HCT116 (cell line): ENCODE data around the gene ABCA3. TPM values are rescaled to one million over a fixed set of nuclear protein-coding genes. Genes with fewer than 3 reads are reported as not detected.

Experiments used
- ATAC-seq: fragments of 200-7000 bp; cut with Tn5 transposase; 2 replicates; pipeline ENCODE4 v1.9.1; 2020; ENCODE audit warnings: mild to moderate bottlenecking, moderate library complexity
- BruUV-seq: library from RNA; stranded (reverse); fragments of 400-500 nt; replicated peaks from 2 replicates; lab custom pipeline; 2021; lab: Mats Ljungman, UMichigan
- CTCF ChIA-PET: fragments of 300-600 bp; sonication (Branson Sonifier 250); formaldehyde crosslinking; loops from one replicate; lab custom pipeline; 2021; ENCODE audit warnings: antibody characterized with exemption; lab: Charles Lee
- POLR2A ChIA-PET: fragments of 300-600, 350-600 bp; sonication (Branson Sonifier 250); formaldehyde crosslinking; loops from one replicate; lab custom pipeline; 2021; ENCODE audit warnings: antibody characterized with exemption; lab: Charles Lee
- RAD21 ChIA-PET, 2 experiments: fragments of 300-600 bp; sonication (Branson Sonifier 250); formaldehyde crosslinking; loops; one replicate each; lab custom pipeline; 2023; ENCODE audit warnings: low total read pairs in 2 of 2; ENCODE audit not compliant: uncharacterized antibody in 2 of 2, unreplicated experiment in 2 of 2, low non-redundant PET in 1 of 2; lab: Charles Lee
- DNase-seq: peaks from one replicate; pipeline ENCODE4 v3.0.0-alpha.2; 2010; ENCODE audit warnings: low read depth, low spot score
- H2AFZ ChIP-seq: fragments of 200-600 bp; shearing (Covaris generic), sonication (generic); 2 replicates; pipeline ENCODE4 v1.6.1; 2017; ENCODE audit warnings: low read depth, mixed run types, mixed read lengths, antibody characterized with exemption, low read length; ENCODE audit not compliant: poor library complexity, severe bottlenecking
- H3K27ac ChIP-seq: 2 replicates; pipeline ENCODE4 v1.5.1; 2012; ENCODE audit warnings: low read depth, low read length
- H3K27me3 ChIP-seq: fragments of 200-600 bp; sonication (generic); 2 replicates; pipeline ENCODE4 v1.6.1; 2016; ENCODE audit warnings: mixed run types, low read length, mixed read lengths; ENCODE audit not compliant: insufficient read depth
- H3K36me3 ChIP-seq, 2 experiments: fragments of 200-500 bp in 1 of 2; fragments of 200-600 bp in 1 of 2; sonication (Bioruptor generic) in 1 of 2; sonication (generic) in 1 of 2; 2 replicates each; pipeline versions ENCODE4 v1.5.1 to v1.6.1; 2014 to 2016; ENCODE audit warnings: low read length in 2 of 2, inconsistent platforms in 1 of 2, mixed read lengths in 1 of 2, mixed run types in 1 of 2; ENCODE audit not compliant: insufficient read depth in 2 of 2, control insufficient read depth in 1 of 2
- H3K4me1 ChIP-seq, 2 experiments: fragments of 200-600 bp in 1 of 2; sonication (generic) in 1 of 2; 2 replicates each; pipeline versions ENCODE4 v1.5.1 to v1.6.1; 2012 to 2017; ENCODE audit warnings: low read length in 2 of 2, inconsistent platforms in 1 of 2, mild to moderate bottlenecking in 1 of 2, mixed read lengths in 1 of 2, mixed run types in 1 of 2, moderate library complexity in 1 of 2; ENCODE audit not compliant: insufficient read depth in 2 of 2, control insufficient read depth in 1 of 2
- H3K4me2 ChIP-seq: fragments of 200-600 bp; sonication (generic); 2 replicates; pipeline ENCODE4 v1.6.1; 2017; ENCODE audit warnings: mixed run types, low read length, mixed read lengths
- H3K4me3 ChIP-seq, 2 experiments: fragments of 200-600 bp in 1 of 2; sonication (generic) in 1 of 2; replicated peaks in 1 of 2; 2 replicates each; pipeline ENCODE4 v1.5.1; 2011 to 2016; ENCODE audit warnings: low read length in 2 of 2, control low read depth in 1 of 2, low read depth in 1 of 2, mild to moderate bottlenecking in 1 of 2, mixed read lengths in 1 of 2, mixed run types in 1 of 2
- H3K79me2 ChIP-seq: fragments of 200-600 bp; sonication (generic); 2 replicates; pipeline ENCODE4 v1.6.1; 2017; ENCODE audit warnings: mild to moderate bottlenecking, mixed run types, low read length, moderate library complexity, mixed read lengths; ENCODE audit not compliant: insufficient read depth
- H3K9ac ChIP-seq: fragments of 200-600 bp; sonication (generic); 2 replicates; pipeline ENCODE4 v1.6.1; 2016; ENCODE audit warnings: low read length, mixed read lengths
- H3K9me2 ChIP-seq: fragments of 200-600 bp; sonication (generic), shearing (Covaris generic); 2 replicates; pipeline ENCODE4 v1.6.1; 2017; ENCODE audit warnings: mixed run types, mild to moderate bottlenecking, moderate library complexity; ENCODE audit not compliant: insufficient read depth
- H3K9me3 ChIP-seq, 2 experiments: fragments of 200-500 bp in 1 of 2; fragments of 200-600 bp in 1 of 2; sonication (Bioruptor generic) in 1 of 2; sonication (generic) in 1 of 2; 2 replicates each; pipeline ENCODE4 v1.6.1; 2014 to 2017; ENCODE audit warnings: low read length in 2 of 2, mixed read lengths in 2 of 2, inconsistent platforms in 1 of 2, low read depth in 1 of 2, mild to moderate bottlenecking in 1 of 2, mixed run types in 1 of 2, moderate library complexity in 1 of 2; ENCODE audit not compliant: control insufficient read depth in 1 of 2, insufficient read depth in 1 of 2
- H4K20me1 ChIP-seq: fragments of 200-600 bp; sonication (generic), shearing (Covaris generic); 2 replicates; pipeline ENCODE4 v1.6.1; 2017; ENCODE audit warnings: mixed run types, mild to moderate bottlenecking, moderate library complexity; ENCODE audit not compliant: insufficient read depth
- CTCF ChIP-seq, 3 experiments: fragments of 200-600 bp in 1 of 3; sonication (generic) in 1 of 3; IDR thresholded peaks in 2 of 3; conservative IDR thresholded peaks in 1 of 3; 2 replicates each; pipeline ENCODE4 v1.5.1; 2012 to 2017; ENCODE audit warnings: low read depth in 2 of 3, low read length in 2 of 3, antibody characterized with exemption in 1 of 3, borderline replicate concordance in 1 of 3, control low read depth in 1 of 3, mild to moderate bottlenecking in 1 of 3, mixed read lengths in 1 of 3, mixed run types in 1 of 3, moderate library complexity in 1 of 3; ENCODE audit not compliant: insufficient read depth in 1 of 3
- EGR1 ChIP-seq: IDR thresholded peaks from 2 replicates; pipeline ENCODE4 v1.6.1; 2012; ENCODE audit warnings: low read depth
- ELF1 ChIP-seq: IDR thresholded peaks from 2 replicates; pipeline ENCODE4 v1.6.1; 2012; ENCODE audit warnings: low read depth, borderline replicate concordance
- MAX ChIP-seq: IDR thresholded peaks from 2 replicates; pipeline ENCODE4 v1.6.1; 2012
- RAD21 ChIP-seq: IDR thresholded peaks from 2 replicates; pipeline ENCODE4 v1.6.1; 2012; ENCODE audit warnings: low read depth, mild to moderate bottlenecking
- REST ChIP-seq: IDR thresholded peaks from 2 replicates; pipeline ENCODE4 v1.6.1; 2012; ENCODE audit warnings: low read depth
- SRF ChIP-seq: IDR thresholded peaks from 2 replicates; pipeline ENCODE4 v1.6.1; 2012; ENCODE audit warnings: low read depth
- TCF7L2 ChIP-seq: IDR thresholded peaks from 2 replicates; pipeline ENCODE4 v1.7.0; 2011; ENCODE audit warnings: borderline replicate concordance, inconsistent platforms; ENCODE audit not compliant: insufficient read depth, insufficient read length; ENCODE audit errors: extremely low read depth
- intact Hi-C: fragments of 100-400 bp; cut with micrococcal nuclease; formaldehyde crosslinking; loops from 2 replicates; pipeline ENCODE4 v1.10.0; 2022
- total RNA-seq: library from RNA; stranded (reverse); gene quantifications from one replicate; pipeline ENCODE4 v1.2.1, GENCODE V29; 2021; ENCODE audit not compliant: unreplicated experiment

The ABCA3 gene
- total RNA-seq, 1 experiment from 2014 or later = 5.4 TPM

- TF ChIP-seq CTCF (IDR thresholded peaks at IDR 0.05 in 2 of 3, conservative IDR thresholded peaks at IDR 0.05 in 1 of 3; ENCODE audit: borderline replicate concordance in 1 of 3, insufficient read depth in 1 of 3, low read depth in 2 of 3, low read length in 2 of 3) = no peak
- no peak for TF ChIP-seq RAD21
- TF ChIP-seq SRF = no peak
Observed at GRCh38 chr16:2372684-2373083, 32.2 kb upstream of the ABCA3 start (continued).

DNA sequence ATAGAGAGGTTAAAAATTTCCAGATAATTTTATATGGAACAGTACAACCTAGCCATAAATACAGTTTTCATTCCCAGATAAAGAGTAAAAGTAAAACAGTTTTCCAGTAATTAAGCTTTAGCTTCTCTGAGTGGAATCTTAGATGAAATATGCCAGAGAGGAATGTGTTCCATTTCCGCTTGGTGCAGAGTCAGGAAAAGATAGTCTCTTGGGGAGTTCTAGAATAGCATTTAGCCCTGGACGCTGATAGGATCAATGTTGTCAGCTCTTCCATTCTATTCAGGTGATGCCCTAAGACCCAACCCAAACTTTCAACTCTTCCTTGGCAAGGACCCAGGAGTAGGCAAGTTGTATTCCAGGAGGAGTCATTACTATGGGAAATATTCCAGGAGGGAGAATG lies 30.9 kb upstream of the ABCA3 start:
- Histone ChIP-seq H3K4me2 (no peak overlapping the region), H3K79me2 (no peaks in the 10 kb centered on the region), H3K27ac (no peak overlapping the region), H3K4me1 (peaks cover 5 to 13% of the 10 kb centered on the region in 2 experiments; a peak in 2 of 4 replicates), H3K27me3 (no peaks in the 10 kb centered on the region), H3K9ac (no peak overlapping the region), H3K4me3 (no peak overlapping the region), H3K36me3 (no peaks in the 10 kb centered on the region), H2AFZ (no peak overlapping the region), H3K9me2 (no peaks in the 10 kb centered on the region), H4K20me1 (no peaks in the 10 kb centered on the region), H3K9me3 (no peaks in the 10 kb centered on the region)
- ChIA-PET POLR2A (no interaction called here), RAD21 (no interaction called here), CTCF (no interaction called here)
- BruUV-seq = no TSS peak
- ATAC-seq (no peak), DNase-seq (no peak)
- TF ChIP-seq EGR1 (no peak), ELF1 (no peak), REST (no peak), TCF7L2 (no peak), MAX (no peak)
- intact Hi-C loops = no loop called here
